Subcutaneous preadipocyte (primary cell): ENCODE results near the gene LAMTOR4. TPM values are rescaled to one million over a fixed set of nuclear protein-coding genes. Genes with fewer than 3 reads are reported as not detected.

Source experiments
- total RNA-seq: library from RNA; depleted of rRNA; stranded (reverse); fragments of >200 nt; gene quantifications from 2 replicates; pipeline ENCODE4 v1.2.3, GENCODE V29; 2012

The LAMTOR4 gene
- 59.4 and 82.3 TPM in 2 replicates for total RNA-seq

DNA sequence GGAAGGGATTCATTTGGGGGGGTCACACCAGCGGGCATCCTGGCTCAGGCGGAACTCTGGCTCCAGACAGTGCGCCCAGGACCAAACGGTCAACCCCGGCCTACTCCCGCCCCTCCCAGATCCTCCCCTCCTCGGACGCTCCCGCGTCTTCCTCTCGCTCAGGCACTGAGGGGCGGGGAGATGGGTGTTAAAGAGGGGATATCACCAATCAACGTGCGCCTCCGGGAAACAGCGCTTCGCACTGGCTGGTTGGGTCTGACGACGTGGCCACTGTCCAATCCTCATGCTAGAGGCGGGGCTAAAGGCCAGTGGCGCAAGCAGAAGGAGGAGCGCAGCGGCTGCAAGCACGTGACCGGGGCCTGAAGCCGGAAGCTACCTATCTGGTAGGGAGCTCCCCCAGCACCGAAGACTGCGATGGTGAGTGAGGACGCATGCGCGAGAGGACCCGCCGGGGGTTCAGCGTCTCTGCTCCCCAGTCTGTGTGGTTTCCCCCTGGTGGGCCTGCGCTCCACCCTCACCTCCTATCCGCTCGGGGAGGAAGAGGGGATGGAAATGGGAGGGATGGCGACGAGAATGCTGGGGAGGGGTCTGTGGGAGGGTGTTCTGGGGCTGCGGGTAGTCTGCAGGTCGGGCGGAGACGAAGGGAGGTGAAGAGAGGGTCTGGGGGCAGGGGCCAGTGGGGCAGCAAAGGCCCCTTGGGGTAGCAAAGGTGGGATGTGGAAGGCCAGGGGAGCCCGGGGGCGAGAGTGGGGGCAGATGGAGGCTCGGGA, at the start of gene LAMTOR4:
TSS of gene LAMTOR4 (plus strand) at position 360 of the 770 bp plus-strand sequence. CDS start at position 415, 55 bp downstream.

DNA sequence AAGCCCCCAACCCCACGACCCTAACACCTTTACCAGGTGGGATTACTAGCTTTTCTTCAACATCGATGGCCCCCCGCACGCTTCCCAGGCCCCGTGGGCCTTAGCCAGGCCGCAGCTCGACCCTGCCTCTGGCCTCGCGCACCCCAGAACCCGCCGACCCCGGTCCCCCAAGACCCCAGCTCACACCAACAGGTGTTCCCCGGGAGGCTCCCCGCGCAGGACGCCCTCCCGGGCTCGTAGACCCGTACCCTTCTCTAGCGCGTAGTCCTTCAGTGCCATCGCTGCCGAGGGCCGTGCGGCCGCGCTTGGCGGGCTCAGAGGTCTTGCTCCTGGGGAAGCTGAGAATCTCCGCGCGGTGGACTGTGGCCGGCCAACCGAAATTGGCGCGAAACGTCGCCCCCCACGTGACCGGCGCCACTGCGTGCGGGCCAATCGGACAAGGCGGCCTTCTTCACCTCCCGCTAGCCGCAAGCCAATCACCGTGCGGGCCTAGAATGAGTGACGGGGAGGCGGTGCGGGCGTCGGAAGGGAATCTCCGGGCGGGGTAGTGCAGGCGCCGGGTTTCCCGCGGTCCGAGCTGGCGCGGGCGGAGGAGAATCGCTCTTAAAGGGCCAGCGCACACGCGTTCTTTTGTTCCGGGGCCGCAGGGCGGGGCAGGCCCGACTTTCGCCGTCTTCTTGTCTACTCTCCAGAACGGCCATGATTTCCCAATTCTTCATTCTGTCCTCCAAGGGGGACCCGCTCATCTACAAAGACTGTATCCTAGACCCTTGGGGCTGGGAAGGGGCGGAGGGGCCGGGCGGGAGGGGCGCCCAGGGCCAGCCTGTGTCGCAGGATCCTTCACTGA, 47.5 kb upstream of the LAMTOR4 start, which contains the start of the genes AP4M1 and MCM7:
TSS of gene AP4M1 (plus strand) at position 628 of the 847 bp plus-strand sequence. CDS start at position 700, 72 bp downstream.
TSS of gene MCM7 (minus strand) at position 382 of the 847 bp plus-strand sequence. CDS start at position 279, 103 bp downstream.

DNA sequence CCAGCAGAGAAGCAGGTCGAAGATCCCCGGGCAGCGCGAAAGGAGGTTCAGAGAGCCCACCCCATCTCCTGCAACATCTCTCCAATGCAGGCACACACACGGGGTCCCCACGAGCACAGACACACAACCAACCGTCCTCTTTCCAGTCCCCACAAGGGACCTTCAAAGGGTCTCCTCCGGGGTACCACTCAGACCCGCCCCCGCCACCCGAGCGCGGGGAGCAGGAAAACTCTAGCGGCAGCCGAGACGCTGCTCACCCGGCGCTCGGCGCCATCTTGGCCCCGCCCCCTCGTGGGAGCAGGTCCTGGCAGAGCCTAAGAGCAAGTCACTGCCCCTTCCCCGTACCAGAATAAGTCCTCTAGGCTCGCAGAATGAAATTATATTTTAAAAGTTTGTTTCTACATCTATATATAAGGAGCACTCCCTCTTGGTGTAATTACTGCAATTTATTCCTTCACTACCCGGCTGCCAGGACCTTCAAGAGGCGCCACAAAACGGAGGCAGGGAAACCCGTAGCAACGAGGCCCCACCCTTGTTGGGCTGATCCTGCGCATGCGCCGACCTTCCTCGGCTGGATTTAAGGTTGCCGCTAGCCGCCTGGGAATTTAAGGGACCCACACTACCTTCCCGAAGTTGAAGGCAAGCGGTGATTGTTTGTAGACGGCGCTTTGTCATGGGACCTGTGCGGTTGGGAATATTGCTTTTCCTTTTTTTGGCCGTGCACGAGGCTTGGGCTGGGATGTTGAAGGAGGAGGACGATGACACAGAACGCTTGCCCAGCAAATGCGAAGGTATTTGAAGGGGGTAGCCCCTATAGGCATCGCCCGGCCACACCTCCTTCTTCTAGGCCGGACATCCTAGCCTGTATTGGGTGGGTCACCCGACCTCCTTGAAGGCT, 29.4 kb upstream of the LAMTOR4 start, which contains the start of the genes CNPY4 and TAF6:
TSS of gene CNPY4 (plus strand) at position 563 of the 898 bp plus-strand sequence. CDS start at position 674, 111 bp downstream.
TSS of gene TAF6 (minus strand) at position 287 of the 898 bp plus-strand sequence. CDS start 5,149 bp downstream, outside the sequence.

DNA sequence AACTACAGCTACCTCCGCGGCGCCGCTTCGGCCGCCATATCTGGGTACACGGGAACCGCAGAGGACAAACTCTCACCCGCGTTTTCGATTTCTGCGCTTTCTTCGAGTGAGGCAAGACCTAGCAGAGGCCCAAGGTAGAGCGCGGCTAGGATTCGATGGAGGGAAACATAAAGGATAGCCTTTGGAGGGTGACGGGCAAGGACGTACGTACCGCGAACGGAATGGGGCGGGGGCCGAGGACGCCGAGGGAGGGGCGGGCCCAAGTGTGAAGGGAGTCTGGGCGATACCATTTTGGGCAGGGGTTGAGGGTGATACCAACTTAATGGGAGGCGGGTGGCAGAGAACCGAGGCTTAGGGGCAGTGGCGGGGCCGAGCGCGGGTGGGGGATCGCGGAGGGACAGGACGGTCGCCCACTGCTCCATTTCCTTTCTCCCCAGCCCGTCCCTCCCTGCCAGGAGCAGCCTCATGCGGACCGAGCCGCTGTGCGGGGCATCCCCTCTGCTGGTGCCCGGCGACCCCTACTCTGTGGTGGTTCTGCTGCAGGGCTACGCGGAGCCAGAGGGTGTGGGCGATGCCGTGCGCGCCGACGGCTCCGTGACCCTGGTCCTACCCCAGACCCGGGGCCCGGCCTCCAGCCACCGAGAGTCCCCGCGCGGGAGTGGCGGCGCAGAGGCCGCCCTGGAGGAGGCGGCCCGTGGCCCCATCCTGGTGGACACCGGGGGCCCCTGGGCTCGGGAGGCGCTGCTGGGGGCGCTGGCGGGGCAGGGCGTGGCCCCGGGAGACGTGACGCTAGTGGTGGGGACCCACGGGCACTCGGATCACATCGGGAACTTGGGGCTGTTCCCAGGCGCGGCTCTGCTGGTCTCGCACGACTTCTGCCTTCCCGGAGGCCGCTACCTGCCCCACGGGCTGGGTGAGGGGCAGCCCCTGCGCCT, 21.5 kb upstream of the LAMTOR4 start, which contains the start of gene MBLAC1:
TSS of gene MBLAC1 (plus strand) at position 37 of the 935 bp plus-strand sequence. CDS start at position 466, 429 bp downstream.

DNA sequence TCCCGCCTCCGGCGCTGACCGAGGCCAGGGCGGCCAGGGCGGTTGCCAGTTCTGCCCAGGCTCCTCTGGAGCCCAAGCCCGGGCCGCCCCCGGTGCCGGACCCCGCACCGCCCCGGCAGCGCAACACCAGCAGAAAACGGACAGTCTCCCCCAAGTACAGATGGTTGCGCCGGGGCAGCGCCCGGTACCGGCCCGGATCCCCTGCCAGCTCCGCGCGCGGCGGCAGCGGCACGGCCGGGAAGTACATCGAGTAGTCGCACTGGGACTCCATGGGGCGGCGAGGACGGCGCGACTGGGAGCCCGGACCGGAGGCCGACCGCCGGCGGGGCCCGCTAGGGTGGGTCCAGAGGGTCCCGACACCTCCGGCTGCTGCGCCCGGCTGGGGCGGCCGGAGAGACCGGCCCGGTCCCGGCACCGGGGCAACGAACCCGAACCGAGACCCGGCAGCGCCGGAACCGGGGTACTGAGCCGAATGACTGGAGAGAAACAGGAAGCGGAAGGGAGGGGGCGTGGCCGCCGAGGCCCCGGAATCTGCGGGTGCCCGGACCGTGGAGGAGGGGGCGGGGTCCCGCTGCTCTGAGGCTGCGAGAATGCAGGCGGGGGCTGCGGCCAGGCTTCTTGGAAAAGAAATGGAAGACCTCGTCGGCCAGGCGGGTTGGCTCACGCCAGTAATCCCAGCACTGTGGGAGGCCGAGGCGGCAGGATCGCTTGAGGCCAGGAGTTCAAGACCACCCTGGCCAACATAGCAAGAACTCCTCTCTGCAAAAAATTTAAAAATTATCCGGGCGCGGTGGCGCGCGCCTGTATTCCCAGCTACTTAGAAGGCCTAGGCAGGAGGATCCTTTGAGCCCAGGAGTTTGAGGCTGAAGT, 9.7 kb downstream of the LAMTOR4 start, which contains the start of gene TRAPPC14:
TSS of gene TRAPPC14 (minus strand) at position 495 of the 870 bp plus-strand sequence. CDS start at position 271, 224 bp downstream.

DNA sequence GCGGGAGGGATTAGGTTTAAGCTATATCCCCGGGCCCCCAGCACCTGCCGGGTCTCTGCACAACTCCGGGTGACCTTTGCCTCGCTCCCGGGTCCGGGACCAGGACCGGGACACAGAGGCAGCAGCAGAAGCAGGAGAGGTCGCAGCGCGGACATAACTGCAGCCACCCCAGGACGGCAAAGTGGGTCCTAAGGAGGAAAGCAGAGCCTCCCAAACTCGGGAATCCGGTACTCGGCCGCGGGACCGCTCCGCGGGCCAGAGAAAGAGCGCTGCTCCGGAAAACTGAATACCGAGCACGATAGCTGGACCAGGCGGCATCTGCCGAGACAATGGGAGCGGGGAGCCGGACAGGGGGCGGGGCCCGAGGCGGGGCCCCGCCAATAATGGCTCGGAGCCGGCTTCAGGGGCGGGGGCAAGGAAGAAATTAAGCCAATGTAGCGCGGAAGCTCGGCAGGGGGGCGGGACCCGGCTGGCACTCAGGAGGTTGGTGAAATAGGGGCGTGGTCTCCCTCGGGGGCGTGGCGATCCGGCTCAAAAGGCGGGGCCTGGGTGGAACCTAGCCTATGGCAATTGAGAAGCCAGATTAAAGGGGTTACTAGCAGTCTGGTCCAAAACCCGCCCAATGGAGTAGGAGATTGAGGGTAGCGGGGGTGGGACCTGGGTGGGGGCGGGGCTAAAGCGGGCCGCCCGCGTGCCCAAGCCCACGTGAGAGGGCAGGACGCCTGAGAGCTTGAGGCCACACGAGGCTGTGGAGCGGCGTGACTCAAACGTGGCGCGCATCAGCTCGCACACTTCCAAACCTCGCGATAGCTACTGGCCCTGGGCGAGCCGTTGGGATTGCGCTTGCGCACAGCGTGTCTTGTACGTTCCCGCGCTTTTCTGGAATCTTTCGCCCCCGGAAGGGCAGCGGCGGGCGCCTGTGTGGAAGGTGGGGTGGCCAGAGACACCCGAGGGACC, 28.6 kb downstream of the LAMTOR4 start, which contains the start of the genes GPC2 and STAG3:
TSS of gene GPC2 (minus strand) at position 337 of the 957 bp plus-strand sequence. CDS start at position 155, 182 bp downstream.
TSS of gene STAG3 (plus strand) at position 874 of the 957 bp plus-strand sequence. CDS start 2,639 bp downstream, outside the sequence.

Other genes starting within 250 kb of the LAMTOR4 start
- 20.9 and 22.3 TPM in 2 replicates for gene TRIM4, start 229.4 kb upstream of the LAMTOR4 start, total RNA-seq
- 0.20 TPM in 1 of 2 replicates, not detected in the other for gene GJC3, start 219.3 kb upstream of the LAMTOR4 start, total RNA-seq
- not detected in 2 replicates for gene AZGP1, start 172.9 kb upstream of the LAMTOR4 start, total RNA-seq
- gene ZKSCAN1, start 133.3 kb upstream of the LAMTOR4 start, total RNA-seq, result 33.1 and 36.0 TPM in 2 replicates
- 7.7 and 8.0 TPM in 2 replicates for gene ZSCAN21, start 99.1 kb upstream of the LAMTOR4 start, total RNA-seq
- gene ZNF3, start 67.2 kb upstream of the LAMTOR4 start, total RNA-seq, result 17.3 and 21.3 TPM in 2 replicates
- 53.6 and 65.9 TPM in 2 replicates for gene COPS6, start 59.9 kb upstream of the LAMTOR4 start, total RNA-seq
- gene MCM7, start 47.5 kb upstream of the LAMTOR4 start, total RNA-seq, result 95.2 and 194 TPM in 2 replicates
- gene AP4M1, start 47.3 kb upstream of the LAMTOR4 start, total RNA-seq, result 14.1 and 15.8 TPM in 2 replicates
- gene TAF6, start 29.6 kb upstream of the LAMTOR4 start, total RNA-seq, result 34.2 and 44.2 TPM in 2 replicates
- 10.8 and 17.3 TPM in 2 replicates for gene CNPY4, start 29.3 kb upstream of the LAMTOR4 start, total RNA-seq
- gene MBLAC1, start 22.0 kb upstream of the LAMTOR4 start, total RNA-seq, result 0.73 and 1.6 TPM in 2 replicates
- gene TRAPPC14, start 9.8 kb downstream of the LAMTOR4 start, total RNA-seq, result 7.3 and 10.0 TPM in 2 replicates
- gene GAL3ST4, start 19.7 kb downstream of the LAMTOR4 start, total RNA-seq, result 1.8 and 3.7 TPM in 2 replicates
- gene GPC2, start 28.5 kb downstream of the LAMTOR4 start, total RNA-seq, result 0.73 and 2.3 TPM in 2 replicates
- gene STAG3, start 29.0 kb downstream of the LAMTOR4 start, total RNA-seq, result 0.73 and 1.6 TPM in 2 replicates
- gene PVRIG, start 71.0 kb downstream of the LAMTOR4 start, total RNA-seq, result not detected in 2 replicates
- gene SPDYE3, start 158.8 kb downstream of the LAMTOR4 start, total RNA-seq, result not detected in 2 replicates
- gene PILRB, start 209.2 kb downstream of the LAMTOR4 start, total RNA-seq, result 7.7 and 11.5 TPM in 2 replicates
- under 0.01 and 0.39 TPM in 2 replicates for gene PILRA, start 224.6 kb downstream of the LAMTOR4 start, total RNA-seq